Coronary artery (tissue), 2 donors: ENCODE measurements around the gene CADPS2.

ENCODE experiments used
- DNase-seq: peaks from one replicate; pipeline ENCODE4 v3.0.0-alpha.2; 2017; ENCODE audit warnings: low spot score
- H3K27ac ChIP-seq, 2 donors: fragments of 200-600 bp; sonication (generic); one replicate each; pipeline ENCODE4 v1.5.1; 2016 to 2019
- H3K4me3 ChIP-seq: fragments of 200-600 bp; sonication (generic); 2 replicates; pipeline ENCODE4 v1.5.1; 2016; ENCODE audit warnings: mild to moderate bottlenecking, moderate library complexity
- TF ChIP-seq, protein P1 (sequence below): fragments of 200-600 bp; sonication (generic); IDR thresholded peaks from one replicate; pipeline ENCODE4 v1.5.1; 2019; ENCODE audit warnings: antibody characterized with exemption

CADPS2 gene

DNA sequence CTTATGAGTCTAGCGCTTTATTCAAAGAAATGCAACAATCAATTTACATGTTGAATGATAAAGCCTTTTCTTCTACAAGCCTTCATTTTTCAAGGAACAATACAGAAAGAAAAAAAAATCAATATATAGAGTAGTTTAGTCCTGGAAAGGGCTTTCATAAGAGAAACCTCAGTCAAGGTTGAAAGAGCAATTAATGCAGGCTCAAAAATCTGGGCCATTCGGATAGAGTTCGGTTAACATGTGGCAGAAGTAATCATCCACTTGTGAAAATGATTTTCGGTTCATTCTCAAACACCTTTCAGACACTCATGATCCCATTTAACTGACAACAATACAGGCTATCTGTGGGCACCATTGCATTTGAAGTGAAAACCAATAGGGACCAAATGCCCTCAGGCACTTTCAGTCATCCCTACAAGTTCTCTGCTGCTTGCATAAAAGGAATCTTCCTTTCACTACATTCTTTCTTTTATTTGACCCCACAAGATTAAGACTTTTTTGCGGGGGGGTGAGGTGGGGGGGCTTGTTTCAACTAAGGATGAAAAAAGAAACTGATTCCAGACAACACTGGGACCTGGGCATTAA lies 365.2 kb downstream of the CADPS2 start:
- H3K4me3 ChIP-seq, result no peak overlapping the region
- no peak for DNase-seq
- TF ChIP-seq, protein P1, sequence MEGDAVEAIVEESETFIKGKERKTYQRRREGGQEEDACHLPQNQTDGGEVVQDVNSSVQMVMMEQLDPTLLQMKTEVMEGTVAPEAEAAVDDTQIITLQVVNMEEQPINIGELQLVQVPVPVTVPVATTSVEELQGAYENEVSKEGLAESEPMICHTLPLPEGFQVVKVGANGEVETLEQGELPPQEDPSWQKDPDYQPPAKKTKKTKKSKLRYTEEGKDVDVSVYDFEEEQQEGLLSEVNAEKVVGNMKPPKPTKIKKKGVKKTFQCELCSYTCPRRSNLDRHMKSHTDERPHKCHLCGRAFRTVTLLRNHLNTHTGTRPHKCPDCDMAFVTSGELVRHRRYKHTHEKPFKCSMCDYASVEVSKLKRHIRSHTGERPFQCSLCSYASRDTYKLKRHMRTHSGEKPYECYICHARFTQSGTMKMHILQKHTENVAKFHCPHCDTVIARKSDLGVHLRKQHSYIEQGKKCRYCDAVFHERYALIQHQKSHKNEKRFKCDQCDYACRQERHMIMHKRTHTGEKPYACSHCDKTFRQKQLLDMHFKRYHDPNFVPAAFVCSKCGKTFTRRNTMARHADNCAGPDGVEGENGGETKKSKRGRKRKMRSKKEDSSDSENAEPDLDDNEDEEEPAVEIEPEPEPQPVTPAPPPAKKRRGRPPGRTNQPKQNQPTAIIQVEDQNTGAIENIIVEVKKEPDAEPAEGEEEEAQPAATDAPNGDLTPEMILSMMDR, result no peak
- no peak overlapping the region for H3K27ac ChIP-seq

DNA sequence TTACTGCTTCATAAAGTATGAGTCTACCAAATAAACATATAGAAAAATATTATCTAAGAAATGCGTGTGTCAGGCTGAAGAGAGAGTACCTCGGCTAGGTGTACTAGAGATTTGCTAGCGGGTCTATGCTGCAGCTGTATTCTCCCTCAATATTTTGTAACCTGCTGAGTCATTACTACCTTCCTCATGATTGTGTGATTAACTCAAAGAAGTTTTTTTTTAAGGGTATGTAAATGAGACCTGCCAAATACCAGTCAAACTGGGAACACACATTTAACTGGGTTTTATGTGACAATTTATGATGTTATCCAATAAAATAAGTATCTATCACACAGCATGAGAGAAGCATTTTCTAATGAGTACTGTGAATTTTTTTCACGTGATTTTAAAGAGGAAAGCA lies 367.8 kb downstream of the CADPS2 start:
- no peak overlapping the region for H3K4me3 ChIP-seq
- TF ChIP-seq, protein P1, result no peak
- no peak for DNase-seq
- no peak overlapping the region for H3K27ac ChIP-seq

DNA sequence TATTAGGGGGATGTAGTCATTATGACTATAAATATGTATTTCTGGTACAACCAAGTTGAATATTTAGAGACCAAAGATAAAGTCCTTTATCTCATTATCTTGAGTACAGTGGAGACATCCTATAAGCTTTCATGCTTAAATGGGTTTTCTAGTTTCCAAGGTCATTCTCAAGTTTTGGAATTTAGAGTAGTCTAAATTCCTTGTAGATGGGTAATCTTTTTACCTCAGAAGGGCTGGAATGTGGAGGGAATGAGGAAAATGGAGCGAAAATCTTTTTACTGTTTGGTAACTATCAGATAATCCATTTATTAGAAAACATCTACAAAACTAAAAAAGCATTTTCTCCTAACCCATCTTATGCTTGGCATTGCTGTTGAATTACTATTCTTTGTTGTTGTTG lies 368.7 kb downstream of the CADPS2 start:
- TF ChIP-seq, protein P1, result no peak
- Histone ChIP-seq H3K4me3 (no peak overlapping the region), H3K27ac (no peak overlapping the region)
- no peak for DNase-seq

DNA sequence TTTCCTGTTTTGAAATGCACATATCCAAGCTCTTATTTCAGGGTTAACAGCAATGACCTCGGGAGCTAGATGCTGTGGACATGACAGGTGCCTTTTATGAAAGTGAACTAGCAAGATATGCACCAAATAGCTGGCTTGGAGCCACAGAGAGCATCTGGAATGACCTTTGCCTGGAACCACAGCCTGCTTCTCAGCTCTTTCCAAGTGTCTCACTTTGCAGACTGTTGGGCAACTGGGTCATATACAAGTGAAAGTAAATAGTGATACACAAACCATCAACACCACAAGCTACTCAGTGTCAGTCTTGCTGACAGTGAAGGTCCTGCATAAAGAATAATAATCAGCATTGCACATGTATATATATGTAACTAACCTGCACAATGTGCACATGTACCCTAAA lies 370.9 kb downstream of the CADPS2 start:
- H3K4me3 ChIP-seq, result no peak overlapping the region
- DNase-seq, result no peak
- no peak overlapping the region for H3K27ac ChIP-seq
- TF ChIP-seq, protein P1, result no peak

DNA sequence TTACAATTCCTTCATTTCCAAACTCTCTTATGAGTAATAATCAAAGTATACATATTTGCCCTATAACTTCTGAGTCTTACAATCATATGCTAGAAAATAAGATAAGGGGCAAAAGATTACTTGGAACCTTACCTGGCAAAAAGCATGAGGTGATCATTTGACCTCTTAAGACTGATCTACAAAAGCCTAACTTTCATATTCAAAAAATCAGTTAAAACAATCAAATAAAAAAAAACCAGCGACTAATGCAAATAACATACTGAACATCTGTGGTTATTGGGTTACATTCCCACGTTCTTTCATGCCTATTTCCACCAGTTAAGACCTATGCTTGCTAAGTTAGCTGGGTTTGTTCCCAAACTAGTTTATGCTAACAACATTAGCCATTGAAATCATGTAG lies 375.0 kb downstream of the CADPS2 start:
- no peak overlapping the region for H3K4me3 ChIP-seq
- TF ChIP-seq, protein P1, result no peak
- H3K27ac ChIP-seq, result no peak overlapping the region
- no peak for DNase-seq

DNA sequence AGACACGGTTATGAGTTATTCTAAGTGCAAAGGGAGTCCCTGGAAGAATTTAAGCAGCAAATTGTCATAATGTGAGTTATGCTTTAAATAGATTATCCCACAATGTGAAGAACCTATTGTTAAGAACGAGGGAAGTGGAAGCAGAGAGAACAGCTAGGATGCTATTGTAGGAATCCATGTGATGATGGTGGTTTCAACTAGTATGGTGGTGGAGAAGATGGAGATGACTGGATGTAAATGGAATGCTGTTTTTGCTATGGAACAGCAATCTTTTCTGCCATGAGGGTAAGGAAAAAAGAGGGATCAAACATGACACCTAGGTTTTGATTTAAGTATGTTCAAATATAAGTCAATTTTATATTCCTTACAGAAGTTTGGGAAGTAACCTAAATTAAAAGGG lies 378.7 kb downstream of the CADPS2 start:
- H3K27ac ChIP-seq, result no peak overlapping the region

DNA sequence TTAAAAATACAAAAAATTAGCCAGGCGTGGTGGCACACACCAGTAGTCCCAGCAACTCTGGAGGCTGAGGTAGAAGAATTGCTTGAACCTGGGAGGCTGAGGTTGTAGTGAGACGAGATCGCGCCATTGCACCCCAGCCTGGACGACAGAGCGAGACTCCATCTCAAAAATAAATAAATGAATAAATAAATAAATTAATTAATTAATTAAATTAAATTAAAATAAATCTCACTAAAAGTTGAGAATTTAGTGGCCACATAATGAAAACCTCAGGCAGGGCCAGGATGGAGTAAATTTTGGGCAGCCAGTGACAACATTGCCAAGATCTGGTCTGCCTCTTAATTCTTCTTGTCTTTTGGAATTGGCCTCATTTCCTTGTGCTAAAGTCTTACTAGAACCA lies 394.3 kb downstream of the CADPS2 start:
- Histone ChIP-seq H3K27ac (no peak overlapping the region), H3K4me3 (no peak overlapping the region)
- no peak for DNase-seq
- TF ChIP-seq, protein P1, result no peak

More for the DNA sequence above, 378.7 kb downstream of the CADPS2 start:
- H3K4me3 ChIP-seq, result no peak overlapping the region
- TF ChIP-seq, protein P1, result no peak
- DNase-seq, result no peak
